Thyroid gland (tissue), 4 donors: Measurements from ENCODE around the gene CAMK1D. TPM values are rescaled to one million over a fixed set of nuclear protein-coding genes. Genes with fewer than 3 reads are reported as not detected.

Experiments
- DNase-seq, 2 donors: peaks; one replicate each; pipeline ENCODE4 v3.0.0-alpha.2; 2019
- H3K27ac ChIP-seq, 3 donors: fragments of 200-600 bp; sonication (generic); 1 replicate in 2 of 3; 2 replicates in 1 of 3; pipeline ENCODE4 v1.5.1; 2016 to 2019; ENCODE audit warnings: mild to moderate bottlenecking in 1 of 3, moderate library complexity in 1 of 3
- H3K27me3 ChIP-seq: fragments of 200-600 bp; sonication (generic); one replicate; pipeline ENCODE4 v1.5.1; 2019
- H3K36me3 ChIP-seq, 2 donors: fragments of 200-600 bp; sonication (generic); one replicate each; pipeline ENCODE4 v1.5.1; 2016 to 2019
- H3K4me1 ChIP-seq, 2 donors: fragments of 200-600 bp; sonication (generic); one replicate each; pipeline ENCODE4 v1.5.1; 2017 to 2019
- H3K4me3 ChIP-seq, 3 donors: fragments of 200-600 bp; sonication (generic); replicated peaks in 1 of 3; 1 replicate in 2 of 3; 2 replicates in 1 of 3; pipeline ENCODE4 v1.5.1; 2016; ENCODE audit warnings: mild to moderate bottlenecking in 1 of 3
- H3K9me3 ChIP-seq: fragments of 200-600 bp; sonication (generic); one replicate; pipeline ENCODE4 v1.5.1; 2017
- POLR2A ChIP-seq, 2 donors: fragments of 450-650 bp; IDR thresholded peaks; one replicate each; pipeline ENCODE4 v1.6.1; 2017; ENCODE audit warnings: antibody characterized with exemption in 2 of 2, mild to moderate bottlenecking in 2 of 2, moderate library complexity in 1 of 2
- WGBS, 2 donors: methylation state at CpG; one replicate each; pipeline ENCODE4 v1.1.5; 2017; 5-methylcytosine and 5-hydroxymethylcytosine counted together
- intact Hi-C: fragments of 100-400 bp; cut with DNase I; formaldehyde crosslinking; loops from one replicate; pipeline ENCODE4 v1.15.1; 2023
- total RNA-seq, 4 donors: library from RNA; depleted of rRNA; stranded (reverse); fragments of >200 nt; gene quantifications; one replicate each; pipeline ENCODE4 v1.2.3, GENCODE V29; 2016
- TF ChIP-seq, protein P1 (sequence below), 6 experiments: fragments of 200-600 bp in 3 of 6; fragments of 450-650 bp in 3 of 6; sonication (generic) in 3 of 6; IDR thresholded peaks; one replicate each; pipeline ENCODE4 v1.5.1; 2016 to 2019; ENCODE audit warnings: antibody characterized with exemption in 6 of 6, mild to moderate bottlenecking in 2 of 6, inconsistent platforms in 1 of 6, moderate library complexity in 1 of 6

The CAMK1D gene
- total RNA-seq, 4 donors from 2014 or later: 12.2 to 29.6 (median 17.4) TPM

- H3K27me3 ChIP-seq: no peaks in the 10 kb centered on the region
- intact Hi-C loops: no loop called here
- WGBS, 2 donors: 77 to 81% methylated on average over 8 of the region's 8 CpGs
- peak in 1 of 2 donors; percentile 17 for DNase-seq
- no peak overlapping the region for H3K4me3 ChIP-seq
- H3K4me1 ChIP-seq: no peaks in the 10 kb centered on the region
- TF ChIP-seq, protein P1, sequence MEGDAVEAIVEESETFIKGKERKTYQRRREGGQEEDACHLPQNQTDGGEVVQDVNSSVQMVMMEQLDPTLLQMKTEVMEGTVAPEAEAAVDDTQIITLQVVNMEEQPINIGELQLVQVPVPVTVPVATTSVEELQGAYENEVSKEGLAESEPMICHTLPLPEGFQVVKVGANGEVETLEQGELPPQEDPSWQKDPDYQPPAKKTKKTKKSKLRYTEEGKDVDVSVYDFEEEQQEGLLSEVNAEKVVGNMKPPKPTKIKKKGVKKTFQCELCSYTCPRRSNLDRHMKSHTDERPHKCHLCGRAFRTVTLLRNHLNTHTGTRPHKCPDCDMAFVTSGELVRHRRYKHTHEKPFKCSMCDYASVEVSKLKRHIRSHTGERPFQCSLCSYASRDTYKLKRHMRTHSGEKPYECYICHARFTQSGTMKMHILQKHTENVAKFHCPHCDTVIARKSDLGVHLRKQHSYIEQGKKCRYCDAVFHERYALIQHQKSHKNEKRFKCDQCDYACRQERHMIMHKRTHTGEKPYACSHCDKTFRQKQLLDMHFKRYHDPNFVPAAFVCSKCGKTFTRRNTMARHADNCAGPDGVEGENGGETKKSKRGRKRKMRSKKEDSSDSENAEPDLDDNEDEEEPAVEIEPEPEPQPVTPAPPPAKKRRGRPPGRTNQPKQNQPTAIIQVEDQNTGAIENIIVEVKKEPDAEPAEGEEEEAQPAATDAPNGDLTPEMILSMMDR (IDR thresholded peaks at IDR 0.05): no peak
- no peak for TF ChIP-seq POLR2A (IDR thresholded peaks at IDR 0.05)
- H3K36me3 ChIP-seq: no peaks in the 10 kb centered on the region
- peak overlapping the region in 1 of 3 donors; percentile 30 for H3K27ac ChIP-seq
- no peaks in the 10 kb centered on the region for H3K9me3 ChIP-seq
Observed at GRCh38 chr10:12427276-12427675, 77.9 kb downstream of the CAMK1D start.

GRCh38 chr10:12428447-12429135 lies 79.2 kb downstream of the CAMK1D start:
- DNase-seq: no peak
- Histone ChIP-seq H3K27ac (no peak overlapping the region), H3K9me3 (no peaks in the 10 kb centered on the region), H3K27me3 (no peaks in the 10 kb centered on the region), H3K4me3 (no peak overlapping the region), H3K36me3 (no peaks in the 10 kb centered on the region), H3K4me1 (no peaks in the 10 kb centered on the region)
- intact Hi-C loops: no loop called here
- TF ChIP-seq, protein P1 (IDR thresholded peaks at IDR 0.05): no peak
- 91 to 94% methylated on average over 16 of the region's 16 CpGs for WGBS, 2 donors

DNA sequence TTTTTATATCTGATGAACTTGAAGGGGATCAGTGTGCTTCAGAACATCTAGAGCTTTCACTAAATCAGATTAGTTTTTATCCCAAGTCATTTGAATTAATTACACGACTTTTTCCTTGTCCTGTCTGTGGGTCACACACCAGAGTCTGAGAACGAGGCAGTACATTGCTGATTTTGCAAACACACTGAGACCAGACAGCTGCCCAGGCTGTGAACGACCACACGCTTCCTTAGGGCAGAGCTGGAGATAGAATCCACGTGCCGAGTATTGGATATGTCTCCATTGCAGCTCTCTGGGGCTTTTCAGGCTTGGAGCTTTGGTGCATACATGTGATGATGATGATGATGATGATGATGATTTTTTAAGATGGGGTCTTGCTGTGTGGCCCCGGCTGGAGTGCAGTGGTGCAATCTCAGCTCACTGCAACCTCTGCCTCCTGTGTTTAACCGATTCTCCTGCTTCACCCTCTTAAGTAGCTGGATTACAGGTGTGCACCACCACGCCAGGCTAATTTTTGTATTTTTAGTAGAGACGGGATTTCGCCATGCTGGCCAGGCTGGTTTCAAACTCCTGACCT lies 81.1 kb downstream of the CAMK1D start:
- no peak for DNase-seq
- intact Hi-C loops: no loop called here
- no peaks in the 10 kb centered on the region for H3K27me3 ChIP-seq
- no peaks in the 10 kb centered on the region for H3K36me3 ChIP-seq
- peaks cover 0 to 1% of the 10 kb centered on the region in 2 donors for H3K4me1 ChIP-seq
- no peak overlapping the region for H3K4me3 ChIP-seq
- no peak overlapping the region for H3K27ac ChIP-seq
- no peaks in the 10 kb centered on the region for H3K9me3 ChIP-seq
- TF ChIP-seq, protein P1 (IDR thresholded peaks at IDR 0.05): no peak
- no peak for TF ChIP-seq POLR2A (IDR thresholded peaks at IDR 0.05)
- 83 to 90% methylated on average over 11 of the region's 11 CpGs for WGBS, 2 donors

GRCh38 chr10:12431151-12432101 lies 82.1 kb downstream of the CAMK1D start:
- Histone ChIP-seq H3K27ac (no peak overlapping the region), H3K4me3 (no peak overlapping the region), H3K36me3 (no peaks in the 10 kb centered on the region), H3K4me1 (peaks cover 0 to 5% of the 10 kb centered on the region in 2 donors), H3K9me3 (no peaks in the 10 kb centered on the region), H3K27me3 (no peaks in the 10 kb centered on the region)
- intact Hi-C loops: no loop called here
- TF ChIP-seq POLR2A (IDR thresholded peaks at IDR 0.05): no peak
- TF ChIP-seq, protein P1 (IDR thresholded peaks at IDR 0.05): no peak
- 87 to 88% methylated on average over 18 of the region's 18 CpGs for WGBS, 2 donors
- DNase-seq: no peak
